Fibroblast of villous mesenchyme (primary cell): ENCODE measurements around the gene SNAPIN. TPM values are rescaled to one million over a fixed set of nuclear protein-coding genes. Genes with fewer than 3 reads are reported as not detected.
"Not testable (repeated sequence)": the region's sequence is repeated elsewhere in the genome, so short reads cannot be mapped to it uniquely, and the experiment has no call there.

Source experiments
- DNase-seq: peaks from one replicate; pipeline ENCODE4 v3.0.0-alpha.2; 2010; ENCODE audit warnings: low read depth
- H3K4me3 ChIP-seq: 2 replicates; pipeline ENCODE4 v1.5.1; 2011; ENCODE audit warnings: low read depth, mild to moderate bottlenecking, low read length
- CTCF ChIP-seq: IDR thresholded peaks from 2 replicates; pipeline ENCODE4 v1.5.1; 2012; ENCODE audit warnings: low read depth, mild to moderate bottlenecking, low read length; ENCODE audit not compliant: insufficient read depth
- total RNA-seq: library from RNA; depleted of rRNA; stranded (reverse); fragments of >200 nt; gene quantifications from 2 replicates; pipeline ENCODE4 v1.2.3, GENCODE V29; 2012

The SNAPIN gene
- total RNA-seq, 1 donor, result 66.1 TPM

- DNase-seq, result no peak
- H3K4me3 ChIP-seq, result no peak overlapping the region
- no peak for TF ChIP-seq CTCF
Measured at GRCh38 chr1:153638261-153638660, 20.2 kb upstream of the SNAPIN start.

GRCh38 chr1:153639280-153639679 is 19.2 kb upstream of the SNAPIN start:
- no peak for DNase-seq
- no peak for TF ChIP-seq CTCF
- H3K4me3 ChIP-seq, result no peak overlapping the region

GRCh38 chr1:153640213-153640612 is 18.3 kb upstream of the SNAPIN start:
- H3K4me3 ChIP-seq, DNase-seq: not testable (repeated sequence)

GRCh38 chr1:153640861-153641260 is 17.6 kb upstream of the SNAPIN start:
- TF ChIP-seq CTCF, result no peak
- H3K4me3 ChIP-seq, result no peak overlapping the region
- no peak for DNase-seq

GRCh38 chr1:153642161-153642560 is 16.3 kb upstream of the SNAPIN start:
- H3K4me3 ChIP-seq, result no peak overlapping the region
- no peak for DNase-seq
- TF ChIP-seq CTCF, result no peak

GRCh38 chr1:153643100-153643499 is 15.4 kb upstream of the SNAPIN start:
- DNase-seq, result no peak
- H3K4me3 ChIP-seq, result no peak overlapping the region
- no peak for TF ChIP-seq CTCF

GRCh38 chr1:153643816-153644215 is 14.7 kb upstream of the SNAPIN start:
- no peak for DNase-seq
- no peak for TF ChIP-seq CTCF
- H3K4me3 ChIP-seq, result no peak overlapping the region
